ENCODE results near the gene RNASEH1. TPM values are rescaled to one million over a fixed set of nuclear protein-coding genes. Genes with fewer than 3 reads are reported as not detected.

The RNASEH1 gene
- total RNA-seq, 1 experiment from 2014 or later: 38.2 TPM

DNA sequence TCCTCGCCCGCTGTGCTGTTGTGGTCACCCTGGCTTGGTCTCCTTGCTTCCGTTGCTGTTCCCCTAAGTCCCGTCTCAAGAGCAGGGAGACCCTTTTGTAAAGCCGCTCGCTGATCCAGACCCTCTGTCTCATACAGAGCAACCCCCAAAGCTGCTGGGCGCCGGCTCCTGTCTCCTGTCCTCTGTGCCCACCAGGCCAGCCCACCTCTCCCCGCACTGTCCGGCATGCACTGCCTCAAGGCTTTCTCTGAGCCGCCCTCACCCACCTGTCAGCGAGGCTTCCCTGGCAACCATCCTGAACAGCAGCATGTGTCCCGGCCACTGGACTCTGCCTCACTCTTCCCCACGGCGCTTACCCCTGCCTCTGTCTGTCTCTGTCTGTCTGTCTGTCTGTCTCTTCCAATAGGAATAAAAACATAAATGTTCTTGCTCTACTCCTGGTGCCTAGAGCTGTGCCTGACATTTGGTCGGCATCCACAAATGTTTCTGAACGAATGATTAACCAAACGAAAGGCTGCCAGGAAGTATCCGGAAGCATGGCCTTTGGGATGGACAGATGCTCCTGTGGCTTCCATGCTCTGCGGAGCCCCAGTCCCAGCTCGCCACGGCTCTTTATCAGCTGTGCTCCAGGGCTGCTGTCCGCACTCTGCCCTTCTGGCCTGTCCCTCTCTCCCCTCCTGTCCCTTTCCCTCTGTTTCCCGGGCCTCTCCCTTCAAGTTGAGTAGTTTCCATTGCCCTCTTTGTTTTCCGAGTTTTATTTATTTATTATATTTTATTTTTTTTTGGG is 44.6 kb upstream of the RNASEH1 start:
- H2AFZ ChIP-seq (ENCODE audit: low read depth, low read length, poor library complexity, severe bottlenecking): no peak overlapping the region
- POLR2A ChIA-PET: no interaction called here
- DNase-seq (ENCODE audit: low read depth, low spot score) (no peak), ATAC-seq (no peak)
- no peaks in the 10 kb centered on the region for H3K27me3 ChIP-seq (ENCODE audit: insufficient read depth, low read length)
- H3K9me2 ChIP-seq (ENCODE audit: insufficient read depth): no peaks in the 10 kb centered on the region
- intact Hi-C loops (cut with micrococcal nuclease): no loop called here
- TF ChIP-seq, protein P1, sequence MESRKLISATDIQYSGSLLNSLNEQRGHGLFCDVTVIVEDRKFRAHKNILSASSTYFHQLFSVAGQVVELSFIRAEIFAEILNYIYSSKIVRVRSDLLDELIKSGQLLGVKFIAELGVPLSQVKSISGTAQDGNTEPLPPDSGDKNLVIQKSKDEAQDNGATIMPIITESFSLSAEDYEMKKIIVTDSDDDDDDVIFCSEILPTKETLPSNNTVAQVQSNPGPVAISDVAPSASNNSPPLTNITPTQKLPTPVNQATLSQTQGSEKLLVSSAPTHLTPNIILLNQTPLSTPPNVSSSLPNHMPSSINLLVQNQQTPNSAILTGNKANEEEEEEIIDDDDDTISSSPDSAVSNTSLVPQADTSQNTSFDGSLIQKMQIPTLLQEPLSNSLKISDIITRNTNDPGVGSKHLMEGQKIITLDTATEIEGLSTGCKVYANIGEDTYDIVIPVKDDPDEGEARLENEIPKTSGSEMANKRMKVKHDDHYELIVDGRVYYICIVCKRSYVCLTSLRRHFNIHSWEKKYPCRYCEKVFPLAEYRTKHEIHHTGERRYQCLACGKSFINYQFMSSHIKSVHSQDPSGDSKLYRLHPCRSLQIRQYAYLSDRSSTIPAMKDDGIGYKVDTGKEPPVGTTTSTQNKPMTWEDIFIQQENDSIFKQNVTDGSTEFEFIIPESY (IDR thresholded peaks at IDR 0.05; ENCODE audit: extremely low read depth, insufficient replicate concordance, low read length): no peak
- no peaks in the 10 kb centered on the region for H4K20me1 ChIP-seq (ENCODE audit: insufficient read depth)
- no peak overlapping the region for H3K4me2 ChIP-seq (ENCODE audit: low read length)
- H3K4me3 ChIP-seq (replicated peaks in 1 of 2; ENCODE audit: low read depth in 1 of 2, low read length in 2 of 2): no peak overlapping the region
- H3K9me3 ChIP-seq (ENCODE audit: control insufficient read depth in 1 of 2, insufficient read depth in 1 of 2, low read depth in 1 of 2, low read length in 2 of 2): no peaks in the 10 kb centered on the region
- H3K79me2 ChIP-seq (ENCODE audit: insufficient read depth, low read length): no peaks in the 10 kb centered on the region
- no peaks in the 10 kb centered on the region for H3K36me3 ChIP-seq (ENCODE audit: control insufficient read depth in 1 of 2, insufficient read depth in 2 of 2, low read length in 2 of 2)
- CTCF ChIA-PET: no interaction called here
- H3K27ac ChIP-seq (ENCODE audit: low read depth, low read length): no peak overlapping the region
- RAD21 ChIA-PET (ENCODE audit: low non-redundant PET in 1 of 2, low total read pairs in 2 of 2, uncharacterized antibody in 2 of 2, unreplicated experiment in 2 of 2): no interaction called here
- peaks cover 12 to 19% of the 10 kb centered on the region in 2 experiments for H3K4me1 ChIP-seq (ENCODE audit: control insufficient read depth in 1 of 2, insufficient read depth in 2 of 2, low read length in 2 of 2)
- no TSS peak for BruUV-seq (replicated peaks)
- no peak overlapping the region for H3K9ac ChIP-seq (ENCODE audit: low read length)

DNA sequence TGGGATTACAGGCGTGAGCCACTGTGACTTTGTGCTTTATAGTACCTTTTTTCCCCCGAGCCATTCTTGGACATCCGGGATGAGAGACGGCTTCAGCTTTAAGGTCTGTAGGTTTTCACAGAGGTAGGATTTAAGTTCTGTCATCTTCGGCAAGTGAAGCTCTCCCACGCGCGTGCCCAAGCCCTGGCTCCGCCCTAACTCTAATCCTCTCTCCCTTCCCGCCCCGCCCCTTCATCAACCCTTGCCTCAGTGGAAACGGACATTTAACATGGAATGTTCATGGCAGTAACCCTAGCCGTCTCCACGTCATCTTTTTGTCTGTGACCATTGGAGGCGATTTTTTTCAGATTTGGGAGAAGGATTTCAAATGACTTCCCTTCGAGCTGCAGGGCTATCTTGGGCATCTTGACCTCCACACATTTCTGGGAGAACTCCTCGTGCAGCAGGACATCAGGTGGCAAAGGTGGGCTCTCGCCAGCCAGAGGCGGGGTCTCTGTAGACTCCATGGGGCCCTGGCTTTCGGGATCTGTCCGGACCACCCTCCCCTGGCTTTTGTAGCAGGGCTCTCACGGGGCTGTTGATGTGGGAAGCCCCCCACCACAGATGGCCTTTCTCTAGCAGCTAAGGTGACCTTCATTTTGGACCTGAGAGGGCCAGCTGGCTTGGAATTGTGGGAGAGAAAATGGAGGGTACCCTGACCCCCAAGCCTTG is 43.6 kb upstream of the RNASEH1 start:
- no peak for DNase-seq (ENCODE audit: low read depth, low spot score)
- ChIA-PET CTCF (no interaction called here), RAD21 (ENCODE audit: low non-redundant PET in 1 of 2, low total read pairs in 2 of 2, uncharacterized antibody in 2 of 2, unreplicated experiment in 2 of 2) (no interaction called here), POLR2A (no interaction called here)
- H3K4me3 ChIP-seq (replicated peaks in 1 of 2; ENCODE audit: low read depth in 1 of 2, low read length in 2 of 2): no peak overlapping the region
- no peak overlapping the region for H3K9ac ChIP-seq (ENCODE audit: low read length)
- H2AFZ ChIP-seq (ENCODE audit: low read depth, low read length, poor library complexity, severe bottlenecking): no peak overlapping the region
- BruUV-seq (replicated peaks): no TSS peak
- ATAC-seq: no peak
- H3K27ac ChIP-seq (ENCODE audit: low read depth, low read length): no peak overlapping the region
- no peaks in the 10 kb centered on the region for H3K79me2 ChIP-seq (ENCODE audit: insufficient read depth, low read length)
- peaks cover 12 to 19% of the 10 kb centered on the region in 2 experiments for H3K4me1 ChIP-seq (ENCODE audit: control insufficient read depth in 1 of 2, insufficient read depth in 2 of 2, low read length in 2 of 2)
- no peaks in the 10 kb centered on the region for H3K9me2 ChIP-seq (ENCODE audit: insufficient read depth)
- intact Hi-C loops (cut with micrococcal nuclease): no loop called here
- no peak overlapping the region for H3K4me2 ChIP-seq (ENCODE audit: low read length)
- no peaks in the 10 kb centered on the region for H4K20me1 ChIP-seq (ENCODE audit: insufficient read depth)
- no peaks in the 10 kb centered on the region for H3K36me3 ChIP-seq (ENCODE audit: control insufficient read depth in 1 of 2, insufficient read depth in 2 of 2, low read length in 2 of 2)
- no peaks in the 10 kb centered on the region for H3K27me3 ChIP-seq (ENCODE audit: insufficient read depth, low read length)
- no peaks in the 10 kb centered on the region for H3K9me3 ChIP-seq (ENCODE audit: control insufficient read depth in 1 of 2, insufficient read depth in 1 of 2, low read depth in 1 of 2, low read length in 2 of 2)
- TF ChIP-seq, protein P2, sequence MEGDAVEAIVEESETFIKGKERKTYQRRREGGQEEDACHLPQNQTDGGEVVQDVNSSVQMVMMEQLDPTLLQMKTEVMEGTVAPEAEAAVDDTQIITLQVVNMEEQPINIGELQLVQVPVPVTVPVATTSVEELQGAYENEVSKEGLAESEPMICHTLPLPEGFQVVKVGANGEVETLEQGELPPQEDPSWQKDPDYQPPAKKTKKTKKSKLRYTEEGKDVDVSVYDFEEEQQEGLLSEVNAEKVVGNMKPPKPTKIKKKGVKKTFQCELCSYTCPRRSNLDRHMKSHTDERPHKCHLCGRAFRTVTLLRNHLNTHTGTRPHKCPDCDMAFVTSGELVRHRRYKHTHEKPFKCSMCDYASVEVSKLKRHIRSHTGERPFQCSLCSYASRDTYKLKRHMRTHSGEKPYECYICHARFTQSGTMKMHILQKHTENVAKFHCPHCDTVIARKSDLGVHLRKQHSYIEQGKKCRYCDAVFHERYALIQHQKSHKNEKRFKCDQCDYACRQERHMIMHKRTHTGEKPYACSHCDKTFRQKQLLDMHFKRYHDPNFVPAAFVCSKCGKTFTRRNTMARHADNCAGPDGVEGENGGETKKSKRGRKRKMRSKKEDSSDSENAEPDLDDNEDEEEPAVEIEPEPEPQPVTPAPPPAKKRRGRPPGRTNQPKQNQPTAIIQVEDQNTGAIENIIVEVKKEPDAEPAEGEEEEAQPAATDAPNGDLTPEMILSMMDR (IDR thresholded peaks at IDR 0.05 in 2 of 3, conservative IDR thresholded peaks at IDR 0.05 in 1 of 3; ENCODE audit: borderline replicate concordance in 1 of 3, insufficient read depth in 1 of 3, low read depth in 2 of 3, low read length in 2 of 3): no peak
- TF ChIP-seq EZH2phosphoT487 (IDR thresholded peaks at IDR 0.05; ENCODE audit: borderline replicate concordance) (no peak), ELF1 (IDR thresholded peaks at IDR 0.05; ENCODE audit: borderline replicate concordance, low read depth) (no peak), SRF (IDR thresholded peaks at IDR 0.05; ENCODE audit: low read depth) (no peak), POLR2A (IDR thresholded peaks at IDR 0.05; ENCODE audit: borderline replicate concordance, extremely low read depth, insufficient read depth, insufficient read length) (no peak), SP1 (IDR thresholded peaks at IDR 0.05; ENCODE audit: low read depth) (no peak), YY1 (IDR thresholded peaks at IDR 0.05; ENCODE audit: extremely low read depth, insufficient replicate concordance, low read depth, low read length) (no peak), CEBPB (IDR thresholded peaks at IDR 0.05; ENCODE audit: low read depth) (no peak)
- TF ChIP-seq, protein P3, sequence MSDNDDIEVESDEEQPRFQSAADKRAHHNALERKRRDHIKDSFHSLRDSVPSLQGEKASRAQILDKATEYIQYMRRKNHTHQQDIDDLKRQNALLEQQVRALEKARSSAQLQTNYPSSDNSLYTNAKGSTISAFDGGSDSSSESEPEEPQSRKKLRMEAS (IDR thresholded peaks at IDR 0.05): no peak
- TF ChIP-seq, protein P4, sequence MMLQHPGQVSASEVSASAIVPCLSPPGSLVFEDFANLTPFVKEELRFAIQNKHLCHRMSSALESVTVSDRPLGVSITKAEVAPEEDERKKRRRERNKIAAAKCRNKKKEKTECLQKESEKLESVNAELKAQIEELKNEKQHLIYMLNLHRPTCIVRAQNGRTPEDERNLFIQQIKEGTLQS (IDR thresholded peaks at IDR 0.05): no peak
